Loucy (cell line): ENCODE data around the gene LAMA4.

Experiments used
- CTCF ChIP-seq: fragments of 200-600 bp; sonication (generic); conservative IDR thresholded peaks from 2 replicates; pipeline ENCODE4 v1.5.1; 2014; ENCODE audit warnings: mild to moderate bottlenecking, antibody characterized with exemption, low read length
- EZH2phosphoT487 ChIP-seq: fragments of 200-600 bp; IDR thresholded peaks from 2 replicates; pipeline ENCODE4 v1.6.1; 2018; ENCODE audit warnings: antibody characterized with exemption, mild to moderate bottlenecking, moderate library complexity, borderline replicate concordance

- no peak for TF ChIP-seq CTCF
- TF ChIP-seq EZH2phosphoT487, result no peak
Measured at GRCh38 chr6:112298021-112298745, 43.8 kb upstream of the LAMA4 start.
